Measurements from ENCODE around the gene ADCY5.

The ADCY5 gene

DNA sequence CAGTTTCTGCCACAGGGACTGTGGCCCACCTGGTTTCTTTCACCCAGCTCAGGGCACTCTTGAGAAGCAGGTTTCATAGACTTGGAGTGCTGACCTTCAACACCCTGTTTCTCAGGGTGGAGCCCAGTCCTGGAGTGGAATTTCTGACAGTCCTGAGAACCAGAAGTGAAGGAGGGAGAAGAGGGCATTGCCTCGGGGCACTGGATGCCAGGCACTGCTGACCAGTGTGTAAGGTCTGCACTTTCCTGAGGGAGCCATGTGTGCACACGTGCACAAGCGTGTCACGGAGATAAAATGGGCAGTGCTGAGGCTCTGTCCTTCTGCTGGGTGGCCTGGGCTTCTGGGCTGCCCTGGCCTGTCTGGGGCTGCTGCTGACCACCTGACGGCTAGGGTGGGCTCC, 128.7 kb downstream of the ADCY5 start:
- DNase-seq, result no peak

DNA sequence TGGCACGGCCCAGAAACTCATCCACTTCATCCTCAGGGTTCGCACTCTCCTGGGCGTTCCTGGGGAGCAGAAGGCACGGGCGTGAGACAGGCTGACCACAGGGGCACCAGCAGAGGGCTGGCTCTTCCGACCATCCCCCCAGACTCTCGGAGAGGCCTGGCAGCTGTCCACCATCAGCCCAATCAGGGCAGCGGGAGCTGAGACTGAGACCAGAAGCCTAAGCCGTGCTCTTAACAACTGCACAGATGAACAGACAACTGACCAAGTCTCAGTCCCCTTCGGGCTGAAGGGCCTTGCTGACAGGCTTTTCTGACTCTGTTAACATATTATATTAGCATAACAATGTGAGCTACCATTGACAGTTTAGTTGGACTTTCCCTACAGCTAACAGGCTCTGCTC, 129.1 kb downstream of the ADCY5 start:
- DNase-seq, result no peak

DNA sequence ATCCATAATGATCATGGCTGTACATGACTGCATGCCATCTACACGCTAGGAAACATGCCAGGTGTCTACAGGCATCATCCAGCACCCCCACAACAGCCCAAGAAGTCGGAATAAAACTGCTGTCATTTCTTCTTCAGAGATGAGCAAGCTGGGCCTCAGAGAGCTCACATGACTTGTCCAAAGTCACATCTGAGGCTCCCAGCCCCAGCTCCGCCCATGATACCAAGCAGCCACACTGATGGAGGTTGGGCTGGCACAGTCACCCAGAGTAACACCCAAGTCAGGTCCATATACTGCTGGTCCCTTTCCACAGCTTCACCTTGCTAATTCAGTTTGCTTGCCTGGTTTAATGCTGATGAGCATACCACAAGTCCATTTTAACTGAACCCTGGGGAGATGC, 130.5 kb downstream of the ADCY5 start:
- no peak for DNase-seq

DNA sequence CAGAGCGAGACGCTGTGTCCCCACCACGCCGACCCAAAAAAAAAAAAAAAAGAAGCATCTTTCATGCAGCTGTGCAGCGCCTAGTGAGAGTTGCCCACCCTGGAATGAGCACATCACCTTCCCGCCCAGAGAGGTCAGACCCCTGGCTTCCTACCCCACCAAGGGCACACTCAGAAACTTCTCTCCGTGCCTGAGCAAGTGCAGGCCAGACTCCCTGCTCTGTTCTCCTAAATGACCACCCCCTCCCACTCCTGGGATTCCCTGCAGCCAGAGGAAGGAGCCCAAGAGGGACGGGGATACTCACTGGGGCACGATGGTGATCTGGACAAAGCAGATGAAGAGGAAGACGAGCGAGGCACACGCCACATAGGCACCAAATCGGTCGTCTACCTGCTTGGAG, 131.2 kb downstream of the ADCY5 start:
- no peak for DNase-seq

DNA sequence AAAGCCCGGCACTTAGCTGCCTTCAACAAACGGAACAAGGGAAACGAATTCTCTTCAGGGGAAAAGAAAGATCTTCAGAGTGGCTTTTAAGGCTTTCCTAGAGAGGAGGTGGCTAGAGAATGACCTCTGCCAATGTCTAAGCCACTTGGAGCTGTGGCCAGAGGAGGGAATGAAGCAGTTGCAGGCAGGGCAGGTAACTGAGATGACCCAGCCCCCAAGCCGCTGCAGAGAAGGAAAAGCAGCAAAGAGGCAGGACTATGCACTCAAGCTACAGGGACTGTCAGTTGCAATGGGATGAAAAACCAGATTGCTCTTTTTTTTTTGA, 133.7 kb downstream of the ADCY5 start:
- DNase-seq, result no peak

DNA sequence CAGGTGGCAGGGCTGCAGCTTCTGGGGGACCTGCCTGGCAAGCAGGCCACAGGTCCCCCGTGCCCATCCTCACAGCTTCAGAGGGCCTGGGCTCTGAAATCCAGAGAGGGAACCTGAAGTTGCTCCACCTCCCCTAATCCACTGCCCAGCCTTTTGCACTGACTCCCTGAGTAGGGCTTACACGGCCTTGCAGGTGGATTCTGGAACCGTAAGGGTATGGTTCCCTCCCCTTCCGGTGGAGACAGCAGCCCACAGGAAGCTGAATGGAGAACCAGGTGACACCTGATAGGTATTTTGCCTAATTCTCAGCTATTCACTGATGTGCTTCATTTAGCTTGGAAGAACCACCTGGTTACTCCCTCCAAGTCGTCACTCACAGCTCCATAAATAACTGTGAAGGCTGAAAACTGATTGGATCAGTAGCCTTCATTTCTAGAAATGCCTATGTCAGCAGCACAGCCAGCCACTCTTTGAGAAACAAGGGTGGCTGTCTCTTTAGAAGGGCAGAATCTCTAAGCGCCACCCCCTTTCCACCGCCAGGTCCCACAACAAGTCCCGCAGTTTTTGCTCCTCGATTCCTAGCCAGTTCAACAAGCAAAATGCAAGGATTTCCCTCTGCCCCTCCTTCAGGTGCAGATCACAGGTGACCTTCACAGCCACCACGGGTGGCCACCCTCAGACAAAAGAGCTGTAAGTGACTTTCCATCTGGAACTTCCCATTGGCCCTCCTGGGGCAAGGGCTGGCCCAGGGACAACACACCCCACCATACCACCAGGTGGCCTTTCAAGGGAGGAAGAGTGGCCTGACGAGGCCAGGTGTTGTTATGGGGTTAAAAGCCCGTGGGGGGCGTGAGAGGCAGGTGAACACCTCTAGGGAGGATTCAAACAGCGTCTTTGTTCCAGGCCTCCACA, 134.3 kb downstream of the ADCY5 start:
- no peak for DNase-seq

DNA sequence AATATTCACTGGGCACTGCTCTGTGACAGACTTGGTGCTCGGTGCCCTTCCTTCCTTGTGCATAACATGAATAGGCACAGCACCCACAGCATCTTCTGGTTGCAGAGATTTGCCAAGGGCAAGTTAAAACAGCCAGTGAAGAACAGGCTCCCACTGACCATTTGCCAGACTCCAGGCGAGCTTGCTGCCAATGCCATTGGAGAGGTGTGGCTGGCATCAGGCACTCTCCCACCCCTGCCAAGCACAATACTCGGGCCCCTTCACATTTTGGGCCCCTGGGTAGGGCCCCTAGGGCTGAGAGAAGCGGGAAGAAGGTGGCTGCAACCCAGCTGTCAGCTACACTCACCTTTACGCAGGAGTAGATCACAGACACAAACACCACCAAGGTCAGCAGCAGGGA, 135.0 kb downstream of the ADCY5 start:
- DNase-seq, result no peak

DNA sequence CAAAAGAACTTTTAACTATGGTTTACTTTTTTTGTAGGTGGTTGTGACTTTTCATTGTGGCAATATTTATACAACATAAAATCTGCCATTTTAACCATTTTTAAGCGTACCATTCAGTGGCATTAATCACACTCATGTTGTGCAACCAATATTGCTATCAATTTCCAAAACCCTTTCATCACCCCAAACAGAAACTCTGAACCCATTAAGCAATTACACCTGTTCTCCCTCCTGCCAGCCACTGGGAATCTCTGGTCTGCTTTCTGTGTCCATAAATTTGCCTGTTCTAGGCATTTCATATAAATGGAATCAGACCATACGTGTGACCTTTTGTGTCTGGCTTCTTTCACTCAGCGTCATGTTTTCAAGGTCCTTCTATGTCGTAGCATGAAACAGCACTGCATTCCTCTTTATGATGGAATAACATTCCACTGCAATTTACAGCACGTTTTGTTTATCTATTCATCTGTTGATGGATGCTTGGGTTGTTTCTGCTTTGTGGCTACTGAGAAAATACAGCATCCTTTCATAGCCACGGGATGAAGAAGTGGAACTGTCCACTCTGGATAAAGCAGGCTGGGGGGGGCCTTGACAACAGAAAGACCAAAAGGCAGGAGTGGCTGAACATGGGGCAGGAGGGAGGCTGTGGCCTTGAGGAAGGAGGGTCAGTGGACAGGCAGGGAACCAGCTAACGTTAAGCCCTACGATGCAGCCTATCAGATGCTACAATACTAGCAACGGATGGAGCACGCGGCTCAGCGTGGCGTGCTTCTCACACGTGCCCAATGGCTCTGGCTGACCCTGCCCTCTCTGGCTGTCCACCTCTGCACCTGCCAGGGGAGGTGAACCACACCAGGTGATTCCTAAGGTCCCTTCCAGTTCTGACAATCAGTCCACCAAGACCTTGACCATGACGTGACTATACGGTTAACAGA, 136.3 kb downstream of the ADCY5 start:
- no peak for DNase-seq

DNA sequence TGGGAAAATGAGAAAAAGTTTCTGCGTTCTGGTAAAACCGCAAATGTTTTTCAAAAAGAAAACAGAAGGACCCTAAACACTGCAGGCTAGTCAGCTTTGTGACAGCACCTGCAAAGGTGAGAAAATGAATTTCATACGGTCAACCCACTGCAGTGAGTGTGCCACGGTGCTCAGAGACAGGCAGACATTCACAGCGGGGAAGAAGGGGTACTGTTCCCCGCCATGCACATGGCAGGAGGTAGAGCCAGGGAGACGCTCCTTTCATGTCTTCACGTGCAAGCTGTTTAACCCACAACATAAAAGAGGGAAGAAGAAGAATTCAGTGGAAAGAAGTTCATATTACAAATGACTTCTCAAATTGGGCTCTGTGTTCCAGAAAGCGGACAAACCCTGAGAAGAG, 137.7 kb downstream of the ADCY5 start:
- DNase-seq, result no peak

DNA sequence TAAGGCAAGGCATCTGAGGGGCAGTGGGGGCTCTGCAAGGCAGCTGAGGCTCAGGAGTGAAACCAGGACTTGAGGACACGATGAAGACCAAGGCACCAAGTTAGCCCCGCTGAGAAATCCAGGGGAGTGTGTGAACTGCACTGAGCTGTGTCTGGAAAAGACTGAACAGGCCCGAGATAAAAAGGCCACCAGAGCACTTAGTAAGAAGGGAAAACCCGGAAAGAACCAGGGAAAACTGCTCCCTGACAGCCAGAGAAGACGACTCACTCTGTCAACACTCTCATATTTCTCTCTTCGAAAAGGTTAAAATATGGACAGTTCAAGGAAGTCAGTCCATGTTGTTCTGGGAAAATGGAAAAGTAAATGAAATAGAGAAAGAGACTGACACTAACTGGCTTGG, 138.1 kb downstream of the ADCY5 start:
- DNase-seq, result no peak

DNA sequence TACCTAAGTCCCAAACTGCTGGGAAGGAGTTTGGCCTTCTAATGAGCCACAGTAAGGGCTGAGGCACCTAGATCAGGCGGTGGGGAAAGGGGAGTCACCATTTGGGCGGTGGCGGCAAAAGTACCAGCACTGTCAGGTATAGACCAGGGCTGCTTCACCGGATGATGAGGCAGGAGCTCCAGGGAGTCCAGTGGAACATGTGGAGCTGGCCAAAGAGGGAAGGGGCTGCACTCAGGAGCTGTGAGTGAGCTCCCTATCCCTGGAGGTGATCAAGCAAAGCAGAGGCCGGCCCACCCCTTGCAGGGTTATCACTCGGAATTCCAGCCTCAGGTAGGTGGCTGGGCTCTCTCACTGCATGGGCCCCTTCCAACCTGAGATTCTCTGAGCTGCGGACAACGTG, 138.7 kb downstream of the ADCY5 start:
- no peak for DNase-seq

DNA sequence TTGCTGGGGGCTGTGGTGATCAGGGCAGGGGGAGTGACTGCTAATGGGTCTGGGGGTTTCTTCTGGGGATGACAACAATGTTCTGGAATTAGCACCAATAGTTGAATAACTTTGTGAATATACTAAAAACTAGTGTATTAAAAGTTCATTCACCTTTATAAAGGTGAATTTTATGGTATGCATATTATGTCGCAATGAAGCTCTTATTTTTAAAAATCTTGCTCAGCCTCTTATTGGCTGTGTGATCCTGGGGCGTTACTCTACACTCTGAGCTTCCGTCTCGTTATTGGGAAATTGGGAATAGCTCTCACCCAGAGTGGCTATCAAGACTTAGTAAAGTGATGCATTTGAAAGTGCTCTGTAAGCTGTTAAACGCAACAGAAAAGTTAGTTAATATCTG, 141.8 kb downstream of the ADCY5 start:
- no peak for DNase-seq

DNA sequence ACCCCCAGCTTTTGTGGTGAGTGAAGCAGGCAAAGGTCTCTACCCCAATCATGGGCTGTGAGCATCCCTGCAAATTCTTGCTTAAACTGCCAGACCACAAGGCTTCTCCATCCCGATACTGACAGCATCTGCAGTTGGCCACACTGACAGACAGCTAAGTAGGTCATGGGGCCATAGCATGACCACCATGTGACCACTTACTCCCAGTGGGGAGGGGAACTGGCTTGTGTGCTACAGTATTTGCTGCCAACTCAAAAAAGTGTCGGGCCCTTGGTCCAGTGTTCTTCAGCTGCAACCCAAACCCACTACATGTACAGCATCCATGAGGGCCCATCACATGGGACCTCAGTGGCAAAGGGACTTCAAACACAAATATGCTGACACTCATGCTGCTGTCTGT, 143.7 kb downstream of the ADCY5 start:
- DNase-seq, result no peak

DNA sequence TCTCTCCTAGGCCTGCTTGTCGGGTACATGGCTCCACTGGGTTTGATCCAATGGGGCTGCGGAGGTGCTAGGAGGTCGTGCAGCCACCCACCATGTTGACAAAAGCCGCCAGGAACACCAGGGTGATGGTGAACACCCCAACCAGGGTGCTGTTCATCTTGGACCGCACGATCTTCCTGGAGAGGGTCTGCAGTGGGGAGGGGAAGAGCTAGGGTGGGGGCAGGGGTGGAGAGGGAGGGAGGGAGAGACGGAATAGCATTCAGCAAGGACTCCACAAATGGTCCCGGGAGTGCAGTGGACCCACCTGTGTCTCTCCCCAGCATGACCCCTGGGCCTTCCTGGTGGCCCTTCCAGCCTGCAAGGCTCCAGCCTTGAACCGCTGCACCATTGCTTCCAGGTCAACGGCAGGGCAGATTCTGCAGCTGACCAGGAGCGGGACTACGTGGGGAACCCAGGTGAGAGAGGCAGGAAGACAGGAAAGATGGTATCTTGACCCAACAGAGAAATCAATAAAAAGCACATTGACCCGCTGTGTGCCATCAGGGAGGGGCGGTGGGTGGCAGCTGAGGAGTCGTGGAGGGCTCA, 144.8 kb downstream of the ADCY5 start:
- DNase-seq, result no peak

DNA sequence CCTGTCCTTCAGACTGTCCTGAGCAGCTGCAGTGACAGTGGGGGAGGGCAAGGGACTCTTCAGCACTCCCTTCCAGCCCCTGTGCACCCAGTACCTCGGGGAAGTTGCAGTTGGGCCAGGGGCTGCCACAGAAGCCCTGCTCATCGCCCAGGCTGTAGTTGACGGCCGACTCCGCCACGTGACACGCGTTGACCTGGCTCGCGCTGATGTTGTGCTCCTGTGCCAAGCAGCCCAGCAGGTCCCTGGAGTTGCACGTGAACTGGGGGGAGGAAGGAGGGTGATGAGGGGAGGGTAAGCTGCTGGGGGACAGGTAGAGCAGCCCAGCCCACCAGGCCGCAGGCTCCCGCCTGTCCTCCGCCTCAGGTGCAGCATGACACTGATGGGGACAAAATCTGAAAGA, 145.9 kb downstream of the ADCY5 start:
- no peak for DNase-seq

DNA sequence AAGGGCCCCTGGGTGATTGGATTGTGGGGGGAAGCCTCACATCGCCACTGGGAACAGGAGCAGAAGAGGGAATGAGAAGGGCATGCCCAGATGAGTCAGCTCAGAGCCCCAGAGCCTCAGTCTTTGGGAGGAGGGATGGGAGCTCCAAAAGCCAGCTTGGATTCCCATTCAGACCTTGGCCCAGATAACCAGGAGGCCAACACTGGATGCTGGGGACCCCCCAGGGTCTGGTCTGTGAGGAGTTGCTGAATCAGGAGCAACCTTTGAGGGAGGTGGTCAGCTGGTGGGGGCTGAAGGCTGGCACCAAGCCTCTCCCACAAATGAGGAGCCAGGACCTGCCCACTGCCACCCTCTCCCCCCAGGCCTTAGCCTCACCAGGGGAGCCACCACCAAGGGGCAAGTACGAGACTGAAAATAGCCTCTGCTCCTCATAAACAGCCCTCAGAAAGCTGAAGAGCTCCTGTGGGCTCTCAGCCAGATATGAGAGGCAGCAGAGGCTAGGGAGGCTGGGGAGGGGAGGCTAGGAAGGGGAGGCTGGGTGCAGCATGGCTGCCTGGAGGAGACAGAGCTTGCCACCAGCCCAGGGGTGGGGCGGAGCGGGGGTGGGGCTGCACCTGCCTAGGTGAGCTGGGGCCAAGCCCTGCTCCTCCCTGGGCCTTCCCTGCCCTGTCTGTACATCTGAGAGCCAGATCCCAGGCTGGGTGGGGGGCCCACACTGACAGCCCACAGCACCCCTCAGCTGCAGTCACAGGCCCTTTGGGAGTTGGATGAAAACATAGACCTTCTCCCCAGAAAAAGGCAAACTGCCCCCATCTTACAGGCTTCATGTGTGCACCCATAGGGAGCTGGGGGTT, 147.3 kb downstream of the ADCY5 start:
- DNase-seq, result no peak

DNA sequence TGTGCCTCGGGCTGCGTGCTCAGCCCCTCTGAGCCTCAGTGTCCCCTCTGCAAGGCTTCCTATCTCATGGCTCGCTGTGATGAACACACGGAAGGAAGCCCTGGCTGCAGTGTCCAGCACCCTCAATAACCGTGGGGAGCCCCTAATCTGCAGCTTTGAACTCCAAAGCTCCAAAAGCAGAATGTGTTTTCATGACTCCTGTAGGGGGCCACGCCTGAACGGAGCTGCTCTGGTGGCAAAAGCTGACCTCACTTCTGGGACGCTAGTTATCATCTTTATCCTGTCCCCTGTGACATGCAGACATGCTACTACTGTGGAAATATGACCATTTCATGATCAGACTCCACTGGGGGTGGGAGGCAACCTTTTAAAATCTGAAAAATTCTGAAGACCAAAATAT, 148.3 kb downstream of the ADCY5 start:
- DNase-seq, result no peak

DNA sequence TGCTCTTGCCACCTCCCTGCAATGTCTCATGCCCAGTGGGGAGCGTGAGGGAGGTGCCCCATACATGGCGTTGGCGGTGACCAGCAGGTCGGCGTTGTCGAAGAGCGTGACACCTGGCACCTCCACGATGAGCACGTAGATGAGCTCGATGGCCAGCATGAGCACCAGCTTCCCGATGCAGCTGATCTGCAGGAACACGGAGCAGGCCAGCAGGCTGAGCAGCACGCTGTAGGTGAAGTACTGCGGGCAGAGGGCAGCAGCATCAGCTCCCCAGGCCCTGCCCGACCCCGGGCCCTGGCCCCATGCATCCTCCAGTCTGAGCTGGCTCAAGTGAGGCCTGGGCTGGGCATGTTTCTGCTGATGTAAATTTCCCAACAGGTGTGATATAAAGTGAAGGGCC, 148.8 kb downstream of the ADCY5 start:
- DNase-seq, result no peak

DNA sequence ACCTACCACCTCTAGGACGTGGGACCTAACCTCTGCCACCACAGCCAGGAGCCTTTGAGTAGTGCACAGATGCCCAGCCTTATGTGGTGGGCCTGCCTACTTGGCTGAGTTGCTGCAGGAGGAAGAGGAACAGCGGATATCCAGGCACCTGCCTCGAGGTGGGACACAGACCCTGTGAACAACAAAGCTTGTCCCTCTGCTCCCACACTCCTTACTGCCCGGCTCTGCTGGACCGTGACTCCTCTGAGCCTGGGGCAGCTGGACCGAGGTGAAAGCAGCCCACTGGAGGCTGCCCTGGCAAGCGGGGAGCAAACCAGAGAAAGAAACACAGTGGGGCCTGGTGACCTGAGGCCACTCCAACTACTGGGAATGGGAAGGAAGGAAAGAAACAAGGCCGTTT, 149.3 kb downstream of the ADCY5 start:
- DNase-seq, result no peak

DNA sequence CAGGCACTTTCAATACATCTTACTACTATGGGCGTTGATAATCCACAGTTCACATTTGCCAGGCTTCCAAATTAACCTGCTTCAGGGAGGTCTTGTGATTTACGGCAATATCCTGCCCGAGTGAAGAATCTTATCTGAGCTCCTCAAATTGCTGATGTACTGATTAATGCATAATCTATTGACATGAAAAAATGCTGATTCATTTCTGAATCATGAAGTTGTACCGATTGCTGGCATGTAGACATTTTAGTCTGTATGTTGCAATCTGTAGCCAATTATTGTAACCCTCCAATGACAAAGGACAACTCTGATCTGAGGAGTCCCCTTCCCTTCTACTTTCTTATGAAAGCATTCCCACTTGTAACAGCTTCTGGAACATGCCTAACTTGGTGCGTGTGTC, 150.0 kb downstream of the ADCY5 start:
- no peak for DNase-seq

DNA sequence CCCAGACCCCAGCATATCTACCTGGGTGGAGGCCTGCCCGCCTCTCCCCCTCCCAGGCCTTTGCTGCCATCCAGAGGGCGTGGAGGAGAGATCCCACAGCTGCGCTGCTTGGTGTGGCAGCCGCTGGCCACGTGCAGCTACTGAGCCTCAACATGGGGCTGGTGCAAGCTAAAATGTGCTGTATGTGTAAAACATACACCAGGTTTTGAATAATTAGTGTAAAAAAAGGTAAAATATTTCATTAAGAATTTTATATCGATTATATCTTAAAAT, 151.3 kb downstream of the ADCY5 start:
- DNase-seq, result no peak

DNA sequence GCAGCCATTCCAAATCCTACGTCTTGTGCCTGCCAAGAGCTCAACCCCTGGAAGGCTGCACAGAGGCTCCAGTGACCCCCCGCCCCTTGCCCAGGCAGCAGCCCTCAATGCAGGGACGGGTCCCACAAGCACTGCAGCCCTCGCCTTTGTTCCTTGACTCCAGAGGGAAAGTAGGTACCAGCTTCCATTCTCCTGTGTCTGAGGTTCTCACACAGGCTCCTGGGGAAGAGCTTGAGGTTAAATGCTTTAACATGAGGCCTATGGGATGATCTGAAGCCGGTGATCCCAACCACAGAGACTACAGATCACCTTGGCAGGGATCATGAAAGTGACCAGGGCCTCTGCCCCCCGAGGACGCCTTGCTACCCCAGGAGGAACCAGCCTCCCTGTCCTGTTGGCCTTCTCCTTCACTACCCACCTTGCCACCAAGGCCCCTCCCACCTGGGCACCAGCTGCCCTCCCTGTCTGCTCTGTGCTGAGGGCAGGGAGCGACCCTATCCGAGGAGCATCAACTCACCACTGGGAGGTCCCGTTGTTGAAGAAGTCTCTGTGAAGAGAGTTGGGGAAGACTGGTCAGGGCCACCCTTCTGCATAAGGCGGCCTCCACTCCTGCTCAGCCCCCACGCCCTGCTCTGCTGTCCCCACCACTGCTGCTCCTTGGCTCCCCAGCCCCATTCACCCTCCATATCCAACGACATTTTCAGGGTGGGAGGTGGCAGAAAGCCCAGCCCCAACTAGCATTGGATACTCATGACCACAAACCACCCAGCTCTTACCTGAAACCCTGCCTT, 151.9 kb downstream of the ADCY5 start:
- no peak for DNase-seq
